Panc1 (cell line): Measurements from ENCODE around the gene IL1F10. TPM values are rescaled to one million over a fixed set of nuclear protein-coding genes. Genes with fewer than 3 reads are reported as not detected.

Experiments used
- ATAC-seq: fragments of 200-7000 bp; cut with Tn5 transposase; 2 replicates; pipeline ENCODE4 v1.9.1; 2020; ENCODE audit warnings: mild to moderate bottlenecking, moderate library complexity
- BruUV-seq: library from RNA; stranded (reverse); fragments of 400-500 nt; replicated peaks from 2 replicates; lab custom pipeline; 2021; lab: Mats Ljungman, UMichigan
- CTCF ChIA-PET: fragments of 300-600 bp; sonication (Branson Sonifier 250); formaldehyde crosslinking; loops from one replicate; lab custom pipeline; 2022; ENCODE audit warnings: antibody characterized with exemption; lab: Charles Lee
- POLR2A ChIA-PET: fragments of 300-600 bp; sonication (Branson Sonifier 250); formaldehyde crosslinking; loops from one replicate; lab custom pipeline; 2022; ENCODE audit warnings: antibody characterized with exemption; lab: Charles Lee
- DNase-seq: peaks from one replicate; pipeline ENCODE4 v3.0.0-alpha.2; 2010; ENCODE audit warnings: low read depth, low spot score
- H3K27ac ChIP-seq: 2 replicates; pipeline ENCODE4 v1.5.1; 2011; ENCODE audit warnings: mild to moderate bottlenecking, low read length, inconsistent platforms
- H3K27me3 ChIP-seq: fragments of 200-500 bp; sonication (Bioruptor generic); 2 replicates; pipeline ENCODE4 v1.6.0; 2014; ENCODE audit warnings: low read length, inconsistent platforms; ENCODE audit not compliant: control insufficient read depth, insufficient read depth
- H3K36me3 ChIP-seq: fragments of 200-500 bp; sonication (Bioruptor generic); 2 replicates; pipeline ENCODE4 v1.5.1; 2014; ENCODE audit warnings: inconsistent platforms, mild to moderate bottlenecking, low read length, moderate library complexity; ENCODE audit not compliant: control insufficient read depth, insufficient read depth
- H3K4me1 ChIP-seq: 2 replicates; pipeline ENCODE4 v1.5.1; 2011; ENCODE audit warnings: inconsistent platforms, mild to moderate bottlenecking, low read length, moderate library complexity; ENCODE audit not compliant: control insufficient read depth, insufficient read depth
- H3K4me3 ChIP-seq, 2 experiments: 2 replicates each; pipeline ENCODE4 v1.5.1; 2011 to 2012; ENCODE audit warnings: low read depth in 2 of 2, low read length in 2 of 2, mild to moderate bottlenecking in 2 of 2, inconsistent platforms in 1 of 2, moderate library complexity in 1 of 2
- H3K9me3 ChIP-seq: fragments of 200-500 bp; sonication (Bioruptor generic); 2 replicates; pipeline ENCODE4 v1.5.1; 2014; ENCODE audit warnings: low read depth, mild to moderate bottlenecking, inconsistent platforms, low read length, moderate library complexity; ENCODE audit not compliant: control insufficient read depth, insufficient read depth
- CTCF ChIP-seq: fragments of 450-650 bp; IDR thresholded peaks from 2 replicates; pipeline ENCODE4 v1.5.1; 2017; ENCODE audit warnings: mild to moderate bottlenecking
- POLR2AphosphoS5 ChIP-seq: IDR thresholded peaks from 2 replicates; pipeline ENCODE4 v1.6.1; 2012; ENCODE audit warnings: mild to moderate bottlenecking, low read depth, low read length, moderate library complexity
- REST ChIP-seq, 2 experiments: IDR thresholded peaks; 2 replicates each; pipeline ENCODE4 v1.6.1; 2011 to 2012; ENCODE audit warnings: low read depth in 2 of 2, control low read depth in 1 of 2, low read length in 1 of 2, mild to moderate bottlenecking in 1 of 2, moderate library complexity in 1 of 2; ENCODE audit not compliant: insufficient read depth in 1 of 2
- SIN3A ChIP-seq: IDR thresholded peaks from 2 replicates; pipeline ENCODE4 v1.6.1; 2012; ENCODE audit warnings: low read depth, mild to moderate bottlenecking, low read length, moderate library complexity, borderline replicate concordance; ENCODE audit not compliant: insufficient read depth
- TCF7L2 ChIP-seq: IDR thresholded peaks from 2 replicates; pipeline ENCODE4 v1.6.1; 2011; ENCODE audit warnings: mild to moderate bottlenecking, low read depth, low read length, inconsistent platforms
- in situ Hi-C: cut with HindIII; loops from 2 replicates; pipeline ENCODE4 v1.10.0; 2016; ENCODE audit warnings: low sequenced_read_pairs, low pct_unique_long_range_greater_than_20kb
- intact Hi-C: fragments of 100-400 bp; cut with micrococcal nuclease; formaldehyde crosslinking; loops from one replicate; pipeline ENCODE4 v1.10.0; 2022; ENCODE audit not compliant: unreplicated experiment
- total RNA-seq: library from RNA; stranded (reverse); gene quantifications from one replicate; pipeline ENCODE4 v1.2.1, GENCODE V29; 2021; ENCODE audit not compliant: unreplicated experiment

The IL1F10 gene
- total RNA-seq, 1 experiment from 2014 or later = not detected

- ChIA-PET POLR2A (no interaction called here), CTCF (no interaction called here)
- no peaks in the 10 kb centered on the region; the same call in 1 of the 2 replicates for H3K4me1 ChIP-seq
- ATAC-seq = no peak
- peaks cover 5% of the 10 kb centered on the region; the same call in 1 of the 2 replicates for H3K27me3 ChIP-seq
- no peak for DNase-seq
- TF ChIP-seq TCF7L2 (no peak), CTCF (no peak), REST (IDR thresholded peaks at IDR 0.05; ENCODE audit: insufficient read depth in 1 of 2, low read depth in 2 of 2, low read length in 1 of 2) (no peak), POLR2AphosphoS5 (no peak), SIN3A (no peak)
- H3K27ac ChIP-seq = no peak overlapping the region
- no peaks in the 10 kb centered on the region for H3K36me3 ChIP-seq
- H3K9me3 ChIP-seq = no peaks in the 10 kb centered on the region
- no peak overlapping the region for H3K4me3 ChIP-seq
- intact Hi-C loops (no loop called here), in situ Hi-C loops (no loop called here)
- no TSS peak for BruUV-seq
Observed at GRCh38 chr2:113073325-113073834, 5.6 kb downstream of the IL1F10 start.

GRCh38 chr2:113075030-113075429 is 7.3 kb downstream of the IL1F10 start:
- POLR2A ChIA-PET = no interaction called here
- BruUV-seq = no TSS peak

More at GRCh38 chr2:113075030-113075429, 7.3 kb downstream of the IL1F10 start:
- Histone ChIP-seq H3K27me3 (0 out of 2 replicates have a peak, but pooled peaks cover 2% of the 10 kb centered on the region), H3K4me3 (no peak overlapping the region), H3K36me3 (no peaks in the 10 kb centered on the region), H3K4me1 (no peaks in the 10 kb centered on the region; the same call in 1 of the 2 replicates), H3K9me3 (no peaks in the 10 kb centered on the region), H3K27ac (no peak overlapping the region)
- CTCF ChIA-PET = no interaction called here
- intact Hi-C loops (no loop called here), in situ Hi-C loops (no loop called here)
- ATAC-seq (no peak), DNase-seq (no peak)
- TF ChIP-seq REST (IDR thresholded peaks at IDR 0.05; ENCODE audit: insufficient read depth in 1 of 2, low read depth in 2 of 2, low read length in 1 of 2) = no peak
- TF ChIP-seq SIN3A = no peak
- TF ChIP-seq POLR2AphosphoS5 = no peak
- TF ChIP-seq CTCF = no peak
- no peak for TF ChIP-seq TCF7L2
